Activated CD4-positive, alpha-beta memory T cell treated with anti-CD3 and anti-CD28 coated beads, Interleukin-2, amount 10 ng/mL, durations not matched to agents 7 days and 5 days (primary cell): ENCODE results near the gene FNDC11. TPM values are rescaled to one million over a fixed set of nuclear protein-coding genes. Genes with fewer than 3 reads are reported as not detected.
"Not testable (repeated sequence)": the region's sequence is repeated elsewhere in the genome, so short reads cannot be mapped to it uniquely, and the experiment has no call there.

Experiments
- CTCF ChIA-PET: fragments of 350-600 bp; sonication (Branson Sonifier 250); formaldehyde crosslinking; loops from one replicate; lab custom pipeline; 2021; ENCODE audit warnings: antibody characterized with exemption, inconsistent platforms; lab: Charles Lee
- POLR2A ChIA-PET: fragments of 350-600 bp; sonication (Branson Sonifier 250); formaldehyde crosslinking; loops from one replicate; lab custom pipeline; 2021; ENCODE audit warnings: antibody characterized with exemption; lab: Charles Lee
- DNase-seq: peaks from one replicate; pipeline ENCODE4 v3.0.0-alpha.2; 2020
- H3K27ac Mint-ChIP-seq: one replicate; pipeline ENCODE4 v1.8.0; 2021; ENCODE audit warnings: mild to moderate bottlenecking, mixed read lengths
- H3K27me3 Mint-ChIP-seq: one replicate; pipeline ENCODE4 v1.8.0; 2021; ENCODE audit warnings: mixed read lengths
- H3K36me3 Mint-ChIP-seq: one replicate; pipeline ENCODE4 v1.8.0; 2021; ENCODE audit warnings: low read depth, mixed read lengths
- H3K4me1 Mint-ChIP-seq: one replicate; pipeline ENCODE4 v1.8.0; 2021; ENCODE audit warnings: mixed read lengths
- H3K4me3 Mint-ChIP-seq: one replicate; pipeline ENCODE4 v1.8.0; 2021; ENCODE audit warnings: mild to moderate bottlenecking, mixed read lengths
- H3K9me3 Mint-ChIP-seq: one replicate; pipeline ENCODE4 v1.8.0; 2021; ENCODE audit warnings: mixed read lengths
- total RNA-seq, 2 experiments: library from RNA; stranded (reverse); gene quantifications; one replicate each; pipeline ENCODE4 v1.2.3, GENCODE V29; 2021

Gene FNDC11
- total RNA-seq, 2 experiments from 2014 or later: 0.20 to 0.30 TPM

DNA sequence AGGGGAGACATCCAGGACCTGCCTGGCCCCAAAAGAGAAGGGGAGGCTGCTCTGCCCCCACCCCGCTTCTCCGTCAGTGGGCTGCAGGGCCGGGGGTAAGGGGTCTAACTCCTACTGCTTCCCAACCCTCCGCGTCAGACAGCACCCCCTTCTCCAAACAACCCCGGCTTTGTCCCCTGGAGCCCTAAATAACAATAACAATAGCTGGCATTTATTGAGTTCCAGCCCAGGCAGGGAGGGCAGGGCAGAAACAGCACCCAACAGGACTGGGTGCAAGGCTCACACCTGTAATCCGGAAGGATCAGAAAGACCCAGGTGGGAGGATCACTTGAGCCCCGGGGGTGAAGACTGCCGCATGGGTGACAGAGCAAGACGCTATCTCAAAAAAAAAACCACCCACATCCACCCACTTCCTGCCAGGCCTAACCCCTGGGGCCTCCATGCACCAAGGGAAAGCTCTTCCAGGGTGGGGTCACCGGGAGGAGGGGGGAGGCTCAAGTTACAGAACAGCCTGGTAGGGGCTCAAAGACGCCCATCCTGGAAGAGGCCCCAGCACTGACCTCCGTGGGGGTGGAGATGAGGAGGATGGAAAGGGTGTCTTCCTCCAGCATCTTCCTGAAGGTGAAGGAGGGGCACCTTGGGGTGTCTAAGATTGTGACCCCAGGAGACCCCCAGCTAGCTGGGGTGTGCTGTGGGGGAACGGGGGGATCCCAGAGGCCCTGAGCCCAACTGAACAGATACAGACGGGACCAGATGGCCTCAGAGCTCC, 1.3 kb upstream of the FNDC11 start:
- ChIA-PET CTCF (interaction anchor here (0.9 to 2.3 kb wide), 4 partner anchors 14 to 89 kb away, joined by 3 to 20 read pairs (median 5); partner anchors contain the start of genes HELZ2, PPDPF and PTK6), POLR2A (interaction anchor here (0.7 to 3.2 kb wide), 14 partner anchors 8 to 314 kb away, joined by 3 to 31 read pairs (median 4); partner anchors contain the start of genes GMEB2, HELZ2, PPDPF and PTK6)
- H3K4me3 Mint-ChIP-seq: peak overlapping the region; percentile 41
- H3K9me3 Mint-ChIP-seq: no peaks in the 10 kb centered on the region
- peak overlapping the region; percentile 77 for H3K27ac Mint-ChIP-seq
- peaks cover 15% of the 10 kb centered on the region for H3K4me1 Mint-ChIP-seq
- DNase-seq: peak; percentile 72
- peaks cover 26% of the 10 kb centered on the region for H3K27me3 Mint-ChIP-seq
- H3K36me3 Mint-ChIP-seq: peaks cover 5% of the 10 kb centered on the region

DNA sequence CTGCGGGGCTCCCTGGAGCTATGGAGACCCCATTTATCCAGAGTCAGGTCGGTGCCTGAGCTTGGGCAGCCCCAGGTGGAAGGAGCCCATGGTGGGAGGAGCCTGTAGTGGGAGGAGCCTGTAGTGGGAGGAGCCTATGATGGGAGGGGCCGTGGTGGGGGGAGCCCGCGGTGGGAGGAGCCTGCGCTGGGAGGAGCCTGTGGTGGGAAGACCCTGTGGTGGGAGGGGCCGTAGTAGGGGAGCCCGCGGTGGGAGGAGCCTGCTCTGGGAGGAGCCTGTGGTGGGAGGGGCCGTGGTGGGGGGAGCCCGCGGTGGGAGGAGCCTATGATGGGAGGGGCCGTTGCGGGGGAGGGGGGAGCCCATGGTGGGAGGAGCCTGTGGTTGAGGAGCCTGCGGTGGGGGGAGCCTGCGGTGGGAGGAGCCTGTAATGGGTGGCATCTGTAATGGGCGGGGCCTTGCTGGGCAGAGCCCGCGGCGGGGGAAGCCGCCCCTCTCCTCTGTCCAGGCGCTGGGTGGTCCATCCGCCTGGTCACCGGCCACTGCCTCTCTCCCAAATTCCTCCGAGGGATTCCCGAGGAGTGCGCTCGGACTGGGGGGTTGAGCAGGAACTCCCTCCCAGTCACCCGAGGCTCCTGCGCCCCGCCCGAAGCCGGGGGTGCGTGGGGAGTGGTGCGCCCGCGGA, 567 bp upstream of the FNDC11 start:
- Mint-ChIP-seq H3K27ac (peak overlapping the region; percentile 77), H3K9me3 (no peaks in the 10 kb centered on the region), H3K4me1 (peaks cover 15% of the 10 kb centered on the region), H3K36me3 (peaks cover 7% of the 10 kb centered on the region), H3K27me3 (peaks cover 23% of the 10 kb centered on the region), H3K4me3 (peak overlapping the region; percentile 41)
- ChIA-PET POLR2A (interaction anchor here (0.9 to 3.2 kb wide), 13 partner anchors 9 to 313 kb away, joined by 3 to 31 read pairs (median 4); partner anchors contain the start of genes GMEB2, HELZ2, PPDPF and PTK6), CTCF (interaction anchor here (0.9 to 2.3 kb wide), 4 partner anchors 15 to 89 kb away, joined by 3 to 20 read pairs (median 5); partner anchors contain the start of genes HELZ2, PPDPF and PTK6)
- DNase-seq: peak; percentile 90

DNA sequence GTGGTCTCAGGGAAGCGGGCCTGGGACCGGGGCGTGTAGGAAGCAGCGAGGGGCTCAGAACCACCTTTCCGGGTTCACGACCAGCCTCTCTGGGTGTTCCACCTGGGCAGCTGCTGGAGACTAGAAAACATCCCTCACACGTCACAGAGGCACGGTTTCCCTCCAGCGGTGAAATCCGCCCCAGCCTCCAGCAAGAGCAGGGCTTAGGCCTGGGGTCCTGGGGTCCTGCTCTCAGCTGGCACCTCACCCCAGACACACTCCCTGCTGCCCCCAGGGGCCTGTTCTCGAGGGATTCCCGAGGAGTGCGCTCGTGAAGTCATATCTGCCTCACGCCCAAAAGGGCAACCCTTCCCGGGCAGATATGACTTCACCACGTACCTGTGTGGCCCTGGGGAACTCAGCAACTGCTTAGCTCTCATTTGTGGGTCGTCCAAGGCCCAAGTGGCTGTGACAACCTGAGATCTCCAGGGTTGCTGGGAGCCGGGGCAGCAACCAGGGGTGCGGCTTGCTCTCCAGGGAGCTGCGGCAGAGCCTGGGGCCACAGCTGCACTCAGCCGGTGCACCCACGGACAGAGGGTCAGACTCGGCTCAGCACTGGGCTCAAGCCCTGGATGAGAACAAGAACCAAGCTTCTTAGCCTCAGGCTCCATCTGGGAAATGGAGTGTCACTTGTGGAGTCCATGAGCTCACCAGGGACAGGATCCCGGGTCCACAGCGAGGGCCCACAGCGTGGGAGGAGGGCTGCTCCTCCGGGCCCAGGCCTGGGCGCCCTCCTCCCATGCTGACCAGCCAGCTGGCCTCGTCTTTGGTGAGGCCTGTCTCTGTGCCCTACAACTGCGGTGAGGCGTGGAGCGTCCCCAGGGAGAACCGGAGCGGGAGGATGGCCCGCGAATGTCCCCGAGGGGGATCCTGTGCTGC, 661 bp downstream of the FNDC11 start:
- Mint-ChIP-seq H3K36me3 (peaks cover 15% of the 10 kb centered on the region), H3K27ac (no peak overlapping the region), H3K9me3 (no peaks in the 10 kb centered on the region), H3K4me3 (no peak overlapping the region), H3K4me1 (peaks cover 15% of the 10 kb centered on the region), H3K27me3 (peaks cover 14% of the 10 kb centered on the region)
- no peak for DNase-seq
- CTCF ChIA-PET: no interaction called here
- POLR2A ChIA-PET: interaction anchor here (0.9 to 2.5 kb wide), 7 partner anchors 10 to 152 kb away, joined by 3 to 7 read pairs (median 5); partner anchors contain the start of genes PPDPF and PTK6

DNA sequence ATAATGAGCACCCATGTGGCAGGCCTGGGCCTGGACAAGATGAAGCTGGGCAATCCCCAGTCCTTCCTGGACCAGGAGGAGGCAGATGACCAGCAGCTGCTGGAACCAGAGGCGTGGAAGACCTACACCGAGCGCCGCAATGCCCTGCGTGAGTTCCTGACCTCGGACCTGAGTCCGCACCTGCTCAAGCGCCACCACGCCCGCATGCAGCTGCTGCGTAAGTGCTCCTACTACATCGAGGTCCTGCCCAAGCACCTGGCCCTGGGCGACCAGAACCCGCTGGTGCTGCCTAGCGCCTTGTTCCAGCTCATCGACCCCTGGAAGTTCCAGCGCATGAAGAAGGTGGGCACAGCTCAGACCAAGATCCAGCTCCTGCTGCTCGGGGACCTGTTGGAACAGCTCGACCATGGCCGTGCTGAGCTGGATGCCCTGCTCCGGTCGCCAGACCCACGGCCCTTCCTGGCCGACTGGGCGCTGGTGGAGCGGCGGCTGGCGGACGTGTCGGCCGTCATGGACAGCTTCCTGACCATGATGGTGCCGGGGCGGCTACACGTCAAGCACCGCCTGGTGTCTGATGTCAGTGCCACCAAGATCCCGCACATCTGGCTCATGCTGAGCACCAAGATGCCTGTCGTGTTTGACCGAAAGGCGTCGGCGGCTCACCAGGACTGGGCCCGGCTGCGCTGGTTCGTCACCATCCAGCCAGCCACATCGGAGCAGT, 1.9 kb downstream of the FNDC11 start:
- ChIA-PET POLR2A (interaction anchor here (1.2 to 2.5 kb wide), 5 partner anchors 9 to 85 kb away, joined by 3 to 7 read pairs (median 5); partner anchors contain the start of genes PPDPF and PTK6), CTCF (no interaction called here)
- no peak overlapping the region for H3K27ac Mint-ChIP-seq
- no peaks in the 10 kb centered on the region for H3K9me3 Mint-ChIP-seq
- H3K27me3 Mint-ChIP-seq: peaks cover 6% of the 10 kb centered on the region
- H3K4me3 Mint-ChIP-seq: no peak overlapping the region
- peaks cover 18% of the 10 kb centered on the region for H3K4me1 Mint-ChIP-seq
- no peak for DNase-seq
- H3K36me3 Mint-ChIP-seq: peaks cover 23% of the 10 kb centered on the region

DNA sequence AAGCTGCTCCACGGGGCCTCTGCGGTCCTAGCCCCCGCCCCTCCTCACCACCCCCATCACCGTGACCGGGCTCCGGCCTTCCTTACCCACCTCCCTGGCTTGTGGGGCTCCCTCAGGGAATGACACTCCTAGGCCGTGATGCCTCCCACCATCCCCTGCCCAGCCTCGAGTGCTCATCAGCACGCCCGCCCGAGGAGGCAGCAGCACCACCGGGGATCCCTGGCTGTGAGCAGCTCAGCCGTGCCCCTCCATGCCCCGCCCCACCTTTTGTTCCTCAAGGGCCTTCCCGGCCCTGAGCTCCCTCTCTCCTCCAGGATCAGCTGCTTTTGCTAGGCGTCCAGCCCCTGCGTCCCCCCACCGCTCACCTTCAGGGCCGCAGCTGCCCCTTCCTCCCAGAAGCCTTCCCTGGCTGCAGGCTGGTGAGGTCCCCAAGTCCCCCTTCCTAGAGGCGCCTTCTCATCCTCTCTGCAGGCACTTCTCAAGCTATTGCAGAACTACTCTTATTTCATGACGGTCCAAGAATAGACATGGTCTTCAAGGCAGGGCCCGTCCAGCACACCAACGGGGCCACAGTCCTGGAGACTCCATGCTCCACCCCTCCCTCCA, 3.0 kb downstream of the FNDC11 start:
- no peak for DNase-seq
- Mint-ChIP-seq H3K27me3 (peaks cover 3% of the 10 kb centered on the region), H3K9me3 (no peaks in the 10 kb centered on the region), H3K4me1 (peaks cover 15% of the 10 kb centered on the region), H3K4me3 (no peak overlapping the region), H3K27ac (no peak overlapping the region), H3K36me3 (peaks cover 35% of the 10 kb centered on the region)
- POLR2A ChIA-PET: interaction anchor here (1.0 to 2.5 kb wide), 4 partner anchors 17 to 84 kb away, joined by 3 to 6 read pairs (median 4); partner anchors contain the start of genes GMEB2, HELZ2 and PTK6
- CTCF ChIA-PET: interaction anchor here (0.5 to 1.0 kb wide), 2 partner anchors 19 to 21 kb away, joined by 3 to 4 read pairs; partner anchors contain the start of gene PTK6

DNA sequence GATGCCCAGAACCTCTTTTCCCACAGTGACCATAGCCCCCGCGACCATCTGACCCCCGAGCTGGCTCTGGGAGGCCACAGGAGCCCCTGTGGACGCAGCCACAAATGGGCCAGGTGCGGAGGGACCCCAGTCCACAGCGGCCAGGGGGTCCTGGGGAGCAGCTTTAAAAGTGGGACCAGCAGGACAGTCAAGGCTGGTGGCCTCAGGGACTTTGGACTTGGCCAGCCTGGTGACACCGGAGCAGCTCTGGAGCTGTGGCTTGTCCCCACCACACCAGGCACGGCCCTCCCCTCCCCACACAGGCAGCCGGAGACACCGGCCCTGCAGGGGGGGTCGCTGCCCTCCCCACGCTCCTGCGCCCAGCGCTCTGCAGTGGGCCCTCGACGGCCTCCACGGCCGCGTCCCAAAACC, 3.5 kb downstream of the FNDC11 start:
- CTCF ChIA-PET: interaction anchor here (1.0 kb wide), 1 partner anchor 20 kb away, joined by 4 read pairs; the partner anchor contains the start of gene PTK6
- H3K4me3 Mint-ChIP-seq: no peak overlapping the region
- POLR2A ChIA-PET: interaction anchor here (1.0 to 2.5 kb wide), 4 partner anchors 16 to 84 kb away, joined by 3 to 6 read pairs (median 4); partner anchors contain the start of genes GMEB2, HELZ2 and PTK6
- DNase-seq: no peak
- H3K9me3 Mint-ChIP-seq: no peaks in the 10 kb centered on the region
- H3K27ac Mint-ChIP-seq: no peak overlapping the region
- peaks cover 36% of the 10 kb centered on the region for H3K36me3 Mint-ChIP-seq
- H3K27me3 Mint-ChIP-seq: peaks cover 2% of the 10 kb centered on the region
- H3K4me1 Mint-ChIP-seq: peaks cover 10% of the 10 kb centered on the region

DNA sequence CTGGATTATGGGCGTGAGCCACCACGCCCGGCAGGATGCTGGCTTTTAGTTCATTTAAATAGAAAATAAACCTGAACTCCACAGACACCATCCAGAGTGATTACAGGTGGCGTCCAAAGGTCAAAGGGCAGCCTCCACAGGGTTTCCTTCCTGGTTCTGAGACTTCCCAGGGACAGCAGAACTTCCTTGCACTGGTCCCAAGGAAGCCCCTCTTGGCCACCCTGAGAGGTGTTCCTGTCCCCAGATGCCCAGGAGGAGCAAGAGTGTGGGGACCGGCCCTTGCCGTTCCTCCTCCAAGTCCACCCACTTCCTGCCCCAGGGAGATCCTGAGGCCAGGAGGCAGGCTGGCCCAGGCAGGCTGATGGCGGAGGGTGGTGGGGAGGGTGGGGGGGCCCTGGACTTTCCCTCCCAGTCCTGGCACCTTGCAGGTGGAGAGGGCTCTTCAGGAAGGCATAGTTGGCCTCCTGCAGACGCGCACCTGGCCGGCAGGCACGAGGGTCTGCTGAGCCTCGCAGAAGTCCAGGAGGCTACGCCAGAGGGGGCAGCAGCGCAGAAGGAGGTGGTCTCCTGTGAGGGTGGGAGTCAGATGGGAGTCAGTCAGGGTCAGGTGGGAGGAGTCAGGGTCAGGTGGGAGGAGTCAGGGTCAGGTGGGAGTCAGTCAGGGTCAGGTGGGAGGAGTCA, 5.0 kb downstream of the FNDC11 start:
- peaks cover 2% of the 10 kb centered on the region for H3K4me1 Mint-ChIP-seq
- DNase-seq: no peak
- POLR2A ChIA-PET: no interaction called here
- no peaks in the 10 kb centered on the region for H3K9me3 Mint-ChIP-seq
- peaks cover 36% of the 10 kb centered on the region for H3K36me3 Mint-ChIP-seq
- H3K27me3 Mint-ChIP-seq: no peaks in the 10 kb centered on the region
- CTCF ChIA-PET: no interaction called here
- H3K4me3 Mint-ChIP-seq: no peak overlapping the region
- H3K27ac Mint-ChIP-seq: no peak overlapping the region

DNA sequence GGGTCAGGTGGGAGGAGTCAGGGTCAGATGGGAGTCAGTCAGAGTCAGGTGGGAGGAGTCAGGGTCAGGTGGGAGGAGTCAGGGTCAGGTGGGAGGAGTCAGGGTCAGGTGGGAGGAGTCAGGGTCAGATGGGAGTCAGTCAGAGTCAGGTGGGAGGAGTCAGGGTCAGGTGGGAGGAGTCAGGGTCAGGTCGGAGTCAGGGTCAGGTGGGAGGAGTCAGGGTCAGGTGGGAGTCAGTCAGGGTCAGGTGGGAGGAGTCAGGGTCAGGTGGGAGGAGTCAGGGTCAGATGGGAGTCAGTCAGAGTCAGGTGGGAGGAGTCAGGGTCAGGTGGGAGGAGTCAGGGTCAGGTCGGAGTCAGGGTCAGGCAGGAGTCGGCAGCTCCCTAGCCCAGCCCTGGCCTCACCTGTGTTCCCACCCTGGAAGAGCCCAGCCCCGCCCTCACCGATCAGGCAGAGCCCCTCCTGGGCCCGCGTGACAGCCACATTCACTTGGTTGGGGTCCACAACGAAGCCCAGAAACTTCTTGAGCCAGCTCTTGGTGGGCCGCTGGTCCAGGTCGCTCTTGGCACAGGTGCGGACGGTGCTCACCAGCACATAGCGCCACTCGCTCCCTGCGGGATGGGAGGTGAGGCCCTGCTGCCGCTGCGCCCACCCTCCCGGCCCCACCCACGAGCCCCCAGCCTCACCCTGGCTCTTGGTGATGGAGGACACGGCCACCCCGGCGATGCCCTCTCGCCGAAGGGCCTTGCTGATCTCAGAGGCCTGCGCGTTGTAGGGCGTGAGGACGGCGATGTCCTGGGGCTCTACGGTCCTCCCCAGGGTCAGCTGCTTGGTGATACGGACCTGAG, 5.8 kb downstream of the FNDC11 start:
- not testable (repeated sequence) for H3K27me3 Mint-ChIP-seq

DNA sequence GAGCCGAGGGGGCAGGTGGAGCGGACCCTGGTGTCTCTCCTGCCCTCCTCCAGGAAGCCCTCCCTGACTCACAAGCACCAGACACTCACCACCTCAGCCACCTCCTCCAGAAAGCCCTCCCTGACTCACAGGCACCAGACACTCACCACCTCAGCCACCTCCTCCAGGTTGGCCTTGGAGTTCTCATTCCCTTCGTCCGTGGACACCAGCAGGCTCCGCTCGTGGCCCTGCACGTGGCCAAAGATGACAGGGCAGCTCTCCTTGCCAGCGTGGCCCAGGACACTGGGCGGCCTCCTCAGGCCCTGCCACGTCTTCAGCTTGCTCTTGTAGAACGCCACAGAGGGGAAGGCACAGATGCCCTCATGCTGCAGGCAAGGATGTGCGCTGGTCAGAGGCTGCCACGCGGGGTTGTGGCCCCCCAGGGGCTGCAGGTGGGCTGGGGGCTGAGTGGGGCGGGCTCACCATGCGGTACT, 6.4 kb downstream of the FNDC11 start:
- POLR2A ChIA-PET: no interaction called here
- DNase-seq: no peak
- Mint-ChIP-seq H3K9me3 (no peaks in the 10 kb centered on the region), H3K4me1 (peaks cover 2% of the 10 kb centered on the region), H3K27me3 (no peaks in the 10 kb centered on the region), H3K4me3 (no peak overlapping the region), H3K36me3 (peaks cover 44% of the 10 kb centered on the region), H3K27ac (no peak overlapping the region)
- CTCF ChIA-PET: no interaction called here

More for the DNA sequence above, 5.8 kb downstream of the FNDC11 start:
- H3K4me3 Mint-ChIP-seq, POLR2A ChIA-PET, CTCF ChIA-PET, H3K27ac Mint-ChIP-seq, H3K4me1 Mint-ChIP-seq, H3K9me3 Mint-ChIP-seq: not testable (repeated sequence)
- peak; percentile 83 for DNase-seq
- peaks cover 40% of the 10 kb centered on the region for H3K36me3 Mint-ChIP-seq
